Keratinocyte (primary cell): ENCODE data around the gene CELF2. TPM values are rescaled to one million over a fixed set of nuclear protein-coding genes. Genes with fewer than 3 reads are reported as not detected.

Source experiments
- DNase-seq: peaks from one replicate; pipeline ENCODE4 v3.0.0-alpha.2; 2011; ENCODE audit warnings: low read depth, missing footprints, low spot score
- FAIRE-seq: peaks from 2 replicates; lab custom pipeline; 2011; peaks lifted over from hg19 to GRCh38; lab: Jason Lieb, UNC
- H2AFZ ChIP-seq: 2 replicates; pipeline ENCODE4 v1.6.0; 2012; ENCODE audit warnings: low read length, control low read depth, inconsistent platforms; ENCODE audit not compliant: control insufficient read depth
- H3K27ac ChIP-seq: 2 replicates; pipeline ENCODE4 v1.5.1; 2011; ENCODE audit warnings: low read length; ENCODE audit not compliant: control insufficient read depth, insufficient read depth
- H3K27me3 ChIP-seq: 3 replicates; pipeline ENCODE4 v1.6.0; 2011; ENCODE audit warnings: low read length; ENCODE audit not compliant: control insufficient read depth, insufficient read depth; ENCODE audit errors: extremely low read depth
- H3K36me3 ChIP-seq, 2 experiments: 2 replicates in 1 of 2; 3 replicates in 1 of 2; pipeline ENCODE4 v1.5.1; 2011; ENCODE audit warnings: low read length in 2 of 2, mild to moderate bottlenecking in 1 of 2; ENCODE audit not compliant: control insufficient read depth in 2 of 2, insufficient read depth in 2 of 2; ENCODE audit errors: extremely low read depth in 1 of 2
- H3K4me1 ChIP-seq: 3 replicates; pipeline ENCODE4 v1.5.1; 2011; ENCODE audit warnings: low read length; ENCODE audit not compliant: control insufficient read depth, insufficient read depth; ENCODE audit errors: extremely low read depth
- H3K4me2 ChIP-seq: 3 replicates; pipeline ENCODE4 v1.6.0; 2011; ENCODE audit warnings: low read depth, low read length; ENCODE audit not compliant: control insufficient read depth, insufficient read depth; ENCODE audit errors: extremely low read depth
- H3K4me3 ChIP-seq, 3 experiments: fragments of 200-600 bp in 1 of 3; sonication (generic) in 1 of 3; 2 replicates in 2 of 3; 3 replicates in 1 of 3; pipeline ENCODE4 v1.5.1; 2011 to 2016; ENCODE audit warnings: low read length in 3 of 3, mild to moderate bottlenecking in 3 of 3, control low read depth in 2 of 3, inconsistent platforms in 1 of 3, low read depth in 1 of 3, mixed read lengths in 1 of 3, mixed run types in 1 of 3, moderate library complexity in 1 of 3; ENCODE audit not compliant: control insufficient read depth in 2 of 3, insufficient read depth in 2 of 3; ENCODE audit errors: extremely low read depth in 1 of 3
- H3K79me2 ChIP-seq: 2 replicates; pipeline ENCODE4 v1.6.0; 2012; ENCODE audit warnings: low read length; ENCODE audit not compliant: control insufficient read depth, insufficient read depth
- H3K9ac ChIP-seq: 3 replicates; pipeline ENCODE4 v1.6.0; 2011; ENCODE audit warnings: low read length; ENCODE audit not compliant: control insufficient read depth, insufficient read depth; ENCODE audit errors: extremely low read depth
- H3K9me1 ChIP-seq: 3 replicates; pipeline ENCODE4 v1.6.0; 2011; ENCODE audit warnings: low read length; ENCODE audit not compliant: control insufficient read depth, insufficient read depth; ENCODE audit errors: extremely low read depth
- H3K9me3 ChIP-seq: 2 replicates; pipeline ENCODE4 v1.5.1; 2012; ENCODE audit warnings: low read depth, low read length; ENCODE audit not compliant: control insufficient read depth
- H4K20me1 ChIP-seq: 3 replicates; pipeline ENCODE4 v1.6.0; 2011; ENCODE audit warnings: low read length; ENCODE audit not compliant: control insufficient read depth, insufficient read depth; ENCODE audit errors: extremely low read depth
- CTCF ChIP-seq, 3 experiments: IDR thresholded peaks in 1 of 3; conservative IDR thresholded peaks in 1 of 3; optimal IDR thresholded peaks in 1 of 3; 2 replicates in 2 of 3; 3 replicates in 1 of 3; pipeline versions ENCODE3 to v1.5.1; 2011; ENCODE audit warnings: low read length in 3 of 3, mild to moderate bottlenecking in 3 of 3, moderate library complexity in 2 of 3, control low read depth in 1 of 3, inconsistent platforms in 1 of 3; ENCODE audit not compliant: insufficient read depth in 2 of 3; ENCODE audit errors: extremely low read depth in 1 of 3
- EZH2 ChIP-seq: IDR thresholded peaks from one replicate; pipeline ENCODE4 v1.6.1; 2012; ENCODE audit warnings: inconsistent platforms, mild to moderate bottlenecking, low read length, moderate library complexity
- dilution Hi-C: fragments of 300-500 bp; cut with MboI; formaldehyde crosslinking; loops from one replicate; pipeline ENCODE4 v1.7.0; 2020; ENCODE audit warnings: low sequenced_read_pairs; ENCODE audit not compliant: extremely low pct_ligation_motif_present
- polyA plus RNA-seq, 5 experiments: library from polyadenylated mRNA; depleted of rRNA in 3 of 5; stranded (reverse) in 3 of 5; stranded (forward) in 1 of 5; unstranded in 1 of 5; fragments of >200 nt; gene quantifications; 1 replicate in 1 of 5; 2 replicates in 3 of 5; 3 replicates in 1 of 5; pipeline versions ENCODE4 v1.2.1 to v1.2.3, GENCODE V29; 2011 to 2012; ENCODE audit warnings: missing spikeins in 2 of 5, low read depth in 1 of 5, low replicate concordance in 1 of 5

CELF2 gene
- polyA plus RNA-seq, 1 donor (not counting 4 experiments of a cell fraction or from before 2014, with no cell fraction given), result 9.8 TPM

GRCh38 chr10:11331046-11331577, 313.4 kb downstream of the CELF2 start:
- Histone ChIP-seq H3K9ac (no peak overlapping the region), H2AFZ (no peak overlapping the region), H3K4me3 (no peak overlapping the region), H3K36me3 (no peaks in the 10 kb centered on the region), H3K4me2 (no peak overlapping the region), H3K9me1 (no peaks in the 10 kb centered on the region), H3K27me3 (no peaks in the 10 kb centered on the region), H3K79me2 (no peaks in the 10 kb centered on the region), H4K20me1 (no peaks in the 10 kb centered on the region), H3K4me1 (peaks cover 12% of the 10 kb centered on the region), H3K9me3 (no peaks in the 10 kb centered on the region), H3K27ac (no peak overlapping the region)
- dilution Hi-C loops, result no loop called here
- DNase-seq (no peak), FAIRE-seq (no peak)
- TF ChIP-seq EZH2 (no peak), CTCF (optimal IDR thresholded peaks at IDR 0.05 in 1 of 3, IDR thresholded peaks at IDR 0.05 in 1 of 3, conservative IDR thresholded peaks at IDR 0.05 in 1 of 3; ENCODE audit: extremely low read depth in 1 of 3, insufficient read depth in 2 of 3, low read length in 3 of 3) (no peak)

- H3K36me3 ChIP-seq, result no peaks in the 10 kb centered on the region
- H3K79me2 ChIP-seq, result no peaks in the 10 kb centered on the region
- no peaks in the 10 kb centered on the region for H3K9me3 ChIP-seq
- H3K9ac ChIP-seq, result no peak overlapping the region
- H3K4me1 ChIP-seq, result peaks cover 12% of the 10 kb centered on the region
- no peaks in the 10 kb centered on the region for H3K27me3 ChIP-seq
- no peaks in the 10 kb centered on the region for H3K9me1 ChIP-seq
- TF ChIP-seq CTCF (optimal IDR thresholded peaks at IDR 0.05 in 1 of 3, IDR thresholded peaks at IDR 0.05 in 1 of 3, conservative IDR thresholded peaks at IDR 0.05 in 1 of 3; ENCODE audit: extremely low read depth in 1 of 3, insufficient read depth in 2 of 3, low read length in 3 of 3) (no peak), EZH2 (no peak)
- H2AFZ ChIP-seq, result no peak overlapping the region
- dilution Hi-C loops, result no loop called here
- H3K4me3 ChIP-seq, result no peak overlapping the region
- no peak for FAIRE-seq
- no peak overlapping the region for H3K27ac ChIP-seq
- no peaks in the 10 kb centered on the region for H4K20me1 ChIP-seq
- H3K4me2 ChIP-seq, result no peak overlapping the region
- DNase-seq, result no peak
Measured at GRCh38 chr10:11331726-11332125, 314.1 kb downstream of the CELF2 start.
